CD14-positive monocyte (primary cell): ENCODE results near the gene MOAP1. TPM values are rescaled to one million over a fixed set of nuclear protein-coding genes. Genes with fewer than 3 reads are reported as not detected.

Experiments
- DNase-seq, 3 donors: peaks; one replicate each; pipeline ENCODE4 v3.0.0-alpha.2; 2011 to 2022
- H2AFZ ChIP-seq: 2 replicates; pipeline ENCODE4 v1.6.0; 2012; ENCODE audit warnings: mild to moderate bottlenecking, low read depth, low read length, inconsistent platforms; ENCODE audit not compliant: insufficient read depth, poor library complexity, severe bottlenecking
- H3K27ac ChIP-seq, 2 donors: 1 replicate in 1 of 2; 2 replicates in 1 of 2; pipeline ENCODE4 v1.5.1; 2012 to 2013; ENCODE audit warnings: low read length in 2 of 2, control low read depth in 1 of 2, inconsistent platforms in 1 of 2, low read depth in 1 of 2, mild to moderate bottlenecking in 1 of 2
- H3K27me3 ChIP-seq, 2 donors: one replicate each; pipeline versions ENCODE4 v1.6.0 to v1.6.1; 2011 to 2013; ENCODE audit warnings: low read length in 2 of 2; ENCODE audit not compliant: control insufficient read depth in 2 of 2, insufficient read depth in 2 of 2
- H3K36me3 ChIP-seq, 2 donors: replicated peaks in 1 of 2; 1 replicate in 1 of 2; 2 replicates in 1 of 2; pipeline versions ENCODE4 v1.5.1 to v1.6.1; 2012 to 2013; ENCODE audit warnings: low read length in 2 of 2, control low read depth in 1 of 2, inconsistent platforms in 1 of 2, mild to moderate bottlenecking in 1 of 2; ENCODE audit not compliant: insufficient read depth in 2 of 2, control insufficient read depth in 1 of 2
- H3K4me1 ChIP-seq, 2 donors: 1 replicate in 1 of 2; 2 replicates in 1 of 2; pipeline versions ENCODE4 v1.5.1 to v1.6.1; 2012 to 2013; ENCODE audit warnings: low read length in 2 of 2, control low read depth in 1 of 2, inconsistent platforms in 1 of 2, mild to moderate bottlenecking in 1 of 2, moderate library complexity in 1 of 2; ENCODE audit not compliant: insufficient read depth in 2 of 2, control insufficient read depth in 1 of 2
- H3K4me2 ChIP-seq: replicated peaks from 2 replicates; pipeline ENCODE3; 2012; ENCODE audit warnings: low read length, moderate library complexity, mild to moderate bottlenecking; ENCODE audit not compliant: poor library complexity, severe bottlenecking; ENCODE audit errors: extremely low read depth
- H3K4me3 ChIP-seq, 3 experiments: fragments of 200-600 bp in 1 of 3; sonication (generic) in 1 of 3; replicated peaks in 1 of 3; 1 replicate in 2 of 3; 2 replicates in 1 of 3; pipeline ENCODE4 v1.5.1; 2011 to 2013; ENCODE audit warnings: low read length in 3 of 3, mild to moderate bottlenecking in 3 of 3, control low read depth in 2 of 3, low read depth in 2 of 3, inconsistent platforms in 1 of 3, moderate library complexity in 1 of 3
- H3K79me2 ChIP-seq: 2 replicates; pipeline ENCODE4 v1.6.0; 2012; ENCODE audit warnings: mild to moderate bottlenecking, control low read depth, inconsistent platforms, low read length, moderate library complexity; ENCODE audit not compliant: insufficient read depth
- H3K9ac ChIP-seq: 2 replicates; pipeline ENCODE4 v1.6.0; 2017; ENCODE audit warnings: low read length, mild to moderate bottlenecking; ENCODE audit not compliant: insufficient read depth, poor library complexity, severe bottlenecking
- H3K9me3 ChIP-seq, 2 donors: replicated peaks in 1 of 2; 1 replicate in 1 of 2; 2 replicates in 1 of 2; pipeline versions ENCODE4 v1.5.1 to v1.6.1; 2012 to 2013; ENCODE audit warnings: low read length in 2 of 2, control low read depth in 1 of 2; ENCODE audit not compliant: control insufficient read depth in 1 of 2, insufficient read depth in 1 of 2
- H4K20me1 ChIP-seq: 2 replicates; pipeline ENCODE4 v1.6.0; 2012; ENCODE audit warnings: mild to moderate bottlenecking, low read length, control low read depth, moderate library complexity; ENCODE audit not compliant: insufficient read depth
- H3K27ac Mint-ChIP-seq, 7 donors: one replicate each; pipeline ENCODE4 v1.8.0; 2020; ENCODE audit warnings: mild to moderate bottlenecking in 7 of 7, mixed read lengths in 7 of 7, moderate library complexity in 6 of 7, inconsistent platforms in 2 of 7
- H3K27me3 Mint-ChIP-seq, 3 donors: one replicate each; pipeline ENCODE4 v1.8.0; 2021 to 2022; ENCODE audit warnings: low read depth in 3 of 3, mild to moderate bottlenecking in 3 of 3, mixed read lengths in 3 of 3, moderate library complexity in 3 of 3, inconsistent platforms in 1 of 3
- H3K36me3 Mint-ChIP-seq, 2 donors: one replicate each; pipeline ENCODE4 v1.8.0; 2020; ENCODE audit warnings: mixed read lengths in 2 of 2, inconsistent platforms in 1 of 2, mild to moderate bottlenecking in 1 of 2
- H3K4me1 Mint-ChIP-seq: one replicate; pipeline ENCODE4 v1.8.0; 2020; ENCODE audit warnings: mild to moderate bottlenecking, mixed read lengths
- H3K4me3 Mint-ChIP-seq, 2 donors: one replicate each; pipeline ENCODE4 v1.8.0; 2020; ENCODE audit warnings: mild to moderate bottlenecking in 2 of 2, mixed read lengths in 2 of 2, moderate library complexity in 1 of 2
- H3K9me3 Mint-ChIP-seq, 7 donors: one replicate each; pipeline ENCODE4 v1.8.0; 2020 to 2022; ENCODE audit warnings: mixed read lengths in 7 of 7, mild to moderate bottlenecking in 6 of 7, moderate library complexity in 6 of 7, inconsistent platforms in 2 of 7
- CTCF ChIP-seq: fragments of 200-600 bp; IDR thresholded peaks from one replicate; pipeline ENCODE4 v1.8.0; 2022; ENCODE audit warnings: antibody characterized with exemption, mild to moderate bottlenecking
- WGBS: methylation state at CpG from one replicate; pipeline ENCODE4 v1.1.5; 2013; ENCODE audit warnings: missing lambda C conversion rate; ENCODE audit not compliant: insufficient coverage; 5-methylcytosine and 5-hydroxymethylcytosine counted together
- intact Hi-C, 2 donors: fragments of 100-400 bp; cut with micrococcal nuclease; formaldehyde crosslinking; loops; one replicate each; pipeline versions ENCODE4 v1.15.0 to v1.15.1; 2023
- polyA plus RNA-seq, 3 donors: library from polyadenylated mRNA; depleted of rRNA in 1 of 3; unstranded in 2 of 3; stranded (reverse) in 1 of 3; fragments of 300-500 nt in 2 of 3; fragments of >200 nt in 1 of 3; fragmentation: Illumina TruSeq in 2 of 3; gene quantifications; 1 replicate in 2 of 3; 2 replicates in 1 of 3; pipeline ENCODE4 v1.2.3, GENCODE V29; 2012 to 2021

Gene MOAP1
- polyA plus RNA-seq, 3 donors, result 22.5 to 53.9 (median 22.6) TPM

DNA sequence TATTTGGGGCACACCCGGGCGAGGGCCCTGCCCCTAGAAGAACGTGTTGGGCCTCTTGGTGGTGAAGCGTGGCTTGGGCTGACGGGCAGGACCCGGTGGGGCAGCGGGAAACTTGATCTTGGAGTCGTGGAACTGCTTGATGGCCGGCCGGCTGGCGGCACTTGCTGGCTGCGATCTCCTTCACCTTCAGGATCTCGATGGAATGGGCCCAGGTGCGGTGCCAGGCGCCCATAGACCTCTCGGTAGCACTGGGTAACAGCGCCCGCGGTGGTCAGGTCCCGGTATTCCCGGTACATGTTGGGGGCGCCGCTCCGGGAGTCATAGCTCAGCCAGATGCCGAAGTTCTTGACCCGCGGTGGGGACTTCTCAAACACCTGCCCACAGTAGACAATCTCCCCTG, 38.9 kb upstream of the MOAP1 start:
- no peak overlapping the region for H2AFZ ChIP-seq
- Mint-ChIP-seq H3K36me3 (peaks cover 66 to 87% of the 10 kb centered on the region in 2 donors), H3K27ac (peak overlapping the region in 1 of 7 donors; percentile 85), H3K27me3 (no peaks in the 10 kb centered on the region), H3K4me1 (no peaks in the 10 kb centered on the region), H3K4me3 (no peak overlapping the region), H3K9me3 (no peaks in the 10 kb centered on the region)
- peaks cover 63 to 99% of the 10 kb centered on the region in 2 donors for H3K36me3 ChIP-seq
- no peak overlapping the region for H3K4me2 ChIP-seq
- H3K9me3 ChIP-seq, result no peaks in the 10 kb centered on the region
- no peak for DNase-seq
- no peaks in the 10 kb centered on the region for H3K79me2 ChIP-seq
- intact Hi-C loops, result loop anchor here in 1 of 2 donors (5.0 kb wide), 1 partner anchor 271 kb away; no protein-coding TSS in a partner anchor
- H3K27me3 ChIP-seq, result no peaks in the 10 kb centered on the region
- no peak for TF ChIP-seq CTCF
- no peak overlapping the region for H3K27ac ChIP-seq
- H3K4me3 ChIP-seq, result no peak overlapping the region
- H3K9ac ChIP-seq, result no peak overlapping the region
- WGBS, result 98% methylated on average over 24 of the region's 27 CpGs
- no peaks in the 10 kb centered on the region for H3K4me1 ChIP-seq
- no peaks in the 10 kb centered on the region for H4K20me1 ChIP-seq

DNA sequence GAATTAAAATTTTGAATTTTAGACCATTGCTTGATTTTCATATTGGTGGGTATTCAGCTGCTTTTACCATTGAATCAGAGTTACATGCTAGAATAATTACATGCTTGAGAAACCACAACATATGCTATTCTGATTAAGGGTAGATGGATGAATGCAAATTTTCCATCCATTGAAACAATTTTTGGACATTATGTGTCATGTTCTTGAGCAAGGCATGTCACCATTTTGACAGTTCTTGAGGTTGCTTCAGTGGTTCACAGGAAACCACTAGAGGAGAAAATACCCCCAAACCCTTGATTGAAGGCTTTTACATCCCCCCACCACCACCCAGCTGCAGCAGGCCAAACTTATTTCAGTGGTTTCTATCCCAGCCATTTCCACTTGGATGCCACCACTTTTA, 35.8 kb upstream of the MOAP1 start:
- Mint-ChIP-seq H3K36me3 (peaks cover 62 to 86% of the 10 kb centered on the region in 2 donors), H3K27ac (no peak overlapping the region), H3K27me3 (no peaks in the 10 kb centered on the region), H3K4me3 (no peak overlapping the region), H3K4me1 (no peaks in the 10 kb centered on the region), H3K9me3 (peaks cover 0 to 1% (median 0%) of the 10 kb centered on the region in 7 donors)
- H3K9me3 ChIP-seq, result no peaks in the 10 kb centered on the region
- H3K27ac ChIP-seq, result no peak overlapping the region
- intact Hi-C loops, result loop anchor here in 1 of 2 donors (5.0 kb wide), 1 partner anchor 268 kb away; no protein-coding TSS in a partner anchor
- no peak overlapping the region for H3K4me3 ChIP-seq
- no peaks in the 10 kb centered on the region for H4K20me1 ChIP-seq
- TF ChIP-seq CTCF, result no peak
- DNase-seq, result no peak
- no peak overlapping the region for H3K9ac ChIP-seq
- H3K4me1 ChIP-seq, result no peaks in the 10 kb centered on the region
- no peak overlapping the region for H3K4me2 ChIP-seq
- no peak overlapping the region for H2AFZ ChIP-seq
- no peaks in the 10 kb centered on the region for H3K27me3 ChIP-seq
- H3K36me3 ChIP-seq, result peaks cover 61 to 98% of the 10 kb centered on the region in 2 donors
- no peaks in the 10 kb centered on the region for H3K79me2 ChIP-seq
